ENCODE results near the gene EPB41L2. TPM values are rescaled to one million over a fixed set of nuclear protein-coding genes. Genes with fewer than 3 reads are reported as not detected.
A peak's percentile ranks its signal among the peaks of the same experiment; 100 is the strongest.

The EPB41L2 gene
- total and polyA plus RNA-seq, 2 experiments from 2014 or later: 76.2 to 91.7 TPM

- ATAC-seq: peak; percentile 59
- Mint-ChIP-seq H3K27ac (peak overlapping the region; percentile 45; the same call in 1 of the 2 replicates), H3K9me3 (no peaks in the 10 kb centered on the region), H3K4me3 (no peak overlapping the region), H3K36me3 (ENCODE audit: low read depth) (no peaks in the 10 kb centered on the region), H3K4me1 (peaks cover 18% of the 10 kb centered on the region), H3K27me3 (ENCODE audit: insufficient read depth, low read depth, poor library complexity) (no peaks in the 10 kb centered on the region)
- Histone ChIP-seq H3K27me3 (ENCODE audit: insufficient read depth) (no peaks in the 10 kb centered on the region), H2AFZ (no peak overlapping the region), H3K4me1 (ENCODE audit: insufficient read depth) (peaks cover 14% of the 10 kb centered on the region), H3K9me2 (ENCODE audit: insufficient read depth) (no peaks in the 10 kb centered on the region), H4K20me1 (replicated peaks; ENCODE audit: insufficient read depth) (no peaks in the 10 kb centered on the region), H3K4me2 (no peak overlapping the region), H3F3A (replicated peaks; ENCODE audit: low read depth) (no peaks in the 10 kb centered on the region), H3K27ac (ENCODE audit: low read depth) (no peak overlapping the region), H3K79me2 (replicated peaks; ENCODE audit: insufficient read depth) (no peaks in the 10 kb centered on the region), H3K4me3 (no peak overlapping the region), H3K36me3 (ENCODE audit: insufficient read depth) (no peaks in the 10 kb centered on the region)
- TF ChIP-seq, protein P1, sequence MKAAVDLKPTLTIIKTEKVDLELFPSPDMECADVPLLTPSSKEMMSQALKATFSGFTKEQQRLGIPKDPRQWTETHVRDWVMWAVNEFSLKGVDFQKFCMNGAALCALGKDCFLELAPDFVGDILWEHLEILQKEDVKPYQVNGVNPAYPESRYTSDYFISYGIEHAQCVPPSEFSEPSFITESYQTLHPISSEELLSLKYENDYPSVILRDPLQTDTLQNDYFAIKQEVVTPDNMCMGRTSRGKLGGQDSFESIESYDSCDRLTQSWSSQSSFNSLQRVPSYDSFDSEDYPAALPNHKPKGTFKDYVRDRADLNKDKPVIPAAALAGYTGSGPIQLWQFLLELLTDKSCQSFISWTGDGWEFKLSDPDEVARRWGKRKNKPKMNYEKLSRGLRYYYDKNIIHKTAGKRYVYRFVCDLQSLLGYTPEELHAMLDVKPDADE (IDR thresholded peaks at IDR 0.05): no peak
- TF ChIP-seq, protein P2, sequence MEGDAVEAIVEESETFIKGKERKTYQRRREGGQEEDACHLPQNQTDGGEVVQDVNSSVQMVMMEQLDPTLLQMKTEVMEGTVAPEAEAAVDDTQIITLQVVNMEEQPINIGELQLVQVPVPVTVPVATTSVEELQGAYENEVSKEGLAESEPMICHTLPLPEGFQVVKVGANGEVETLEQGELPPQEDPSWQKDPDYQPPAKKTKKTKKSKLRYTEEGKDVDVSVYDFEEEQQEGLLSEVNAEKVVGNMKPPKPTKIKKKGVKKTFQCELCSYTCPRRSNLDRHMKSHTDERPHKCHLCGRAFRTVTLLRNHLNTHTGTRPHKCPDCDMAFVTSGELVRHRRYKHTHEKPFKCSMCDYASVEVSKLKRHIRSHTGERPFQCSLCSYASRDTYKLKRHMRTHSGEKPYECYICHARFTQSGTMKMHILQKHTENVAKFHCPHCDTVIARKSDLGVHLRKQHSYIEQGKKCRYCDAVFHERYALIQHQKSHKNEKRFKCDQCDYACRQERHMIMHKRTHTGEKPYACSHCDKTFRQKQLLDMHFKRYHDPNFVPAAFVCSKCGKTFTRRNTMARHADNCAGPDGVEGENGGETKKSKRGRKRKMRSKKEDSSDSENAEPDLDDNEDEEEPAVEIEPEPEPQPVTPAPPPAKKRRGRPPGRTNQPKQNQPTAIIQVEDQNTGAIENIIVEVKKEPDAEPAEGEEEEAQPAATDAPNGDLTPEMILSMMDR (conservative IDR thresholded peaks at IDR 0.05; ENCODE audit: low read depth in 2 of 2): no peak
- TF ChIP-seq JUNB (IDR thresholded peaks at IDR 0.05; ENCODE audit: unreplicated experiment) (no peak), EZH2 (IDR thresholded peaks at IDR 0.05; ENCODE audit: low read depth, unreplicated experiment) (no peak), STAT1 (IDR thresholded peaks at IDR 0.05; ENCODE audit: unreplicated experiment) (no peak), POLR2AphosphoS5 (IDR thresholded peaks at IDR 0.05; ENCODE audit: low read depth) (no peak), REST (IDR thresholded peaks at IDR 0.05; ENCODE audit: unreplicated experiment) (no peak), EZH2phosphoT487 (IDR thresholded peaks at IDR 0.05; ENCODE audit: unreplicated experiment) (no peak), ZNF331 (CRISPR knock-in tag; IDR thresholded peaks at IDR 0.05; ENCODE audit: low read depth) (no peak), ZNF114 (CRISPR knock-in tag; IDR thresholded peaks at IDR 0.05) (no peak), CREB1 (CRISPR knock-in tag; IDR thresholded peaks at IDR 0.05; ENCODE audit: low read depth) (no peak), NANOG (IDR thresholded peaks at IDR 0.05; ENCODE audit: borderline replicate concordance) (no peak)
- TF ChIP-seq, protein P3, sequence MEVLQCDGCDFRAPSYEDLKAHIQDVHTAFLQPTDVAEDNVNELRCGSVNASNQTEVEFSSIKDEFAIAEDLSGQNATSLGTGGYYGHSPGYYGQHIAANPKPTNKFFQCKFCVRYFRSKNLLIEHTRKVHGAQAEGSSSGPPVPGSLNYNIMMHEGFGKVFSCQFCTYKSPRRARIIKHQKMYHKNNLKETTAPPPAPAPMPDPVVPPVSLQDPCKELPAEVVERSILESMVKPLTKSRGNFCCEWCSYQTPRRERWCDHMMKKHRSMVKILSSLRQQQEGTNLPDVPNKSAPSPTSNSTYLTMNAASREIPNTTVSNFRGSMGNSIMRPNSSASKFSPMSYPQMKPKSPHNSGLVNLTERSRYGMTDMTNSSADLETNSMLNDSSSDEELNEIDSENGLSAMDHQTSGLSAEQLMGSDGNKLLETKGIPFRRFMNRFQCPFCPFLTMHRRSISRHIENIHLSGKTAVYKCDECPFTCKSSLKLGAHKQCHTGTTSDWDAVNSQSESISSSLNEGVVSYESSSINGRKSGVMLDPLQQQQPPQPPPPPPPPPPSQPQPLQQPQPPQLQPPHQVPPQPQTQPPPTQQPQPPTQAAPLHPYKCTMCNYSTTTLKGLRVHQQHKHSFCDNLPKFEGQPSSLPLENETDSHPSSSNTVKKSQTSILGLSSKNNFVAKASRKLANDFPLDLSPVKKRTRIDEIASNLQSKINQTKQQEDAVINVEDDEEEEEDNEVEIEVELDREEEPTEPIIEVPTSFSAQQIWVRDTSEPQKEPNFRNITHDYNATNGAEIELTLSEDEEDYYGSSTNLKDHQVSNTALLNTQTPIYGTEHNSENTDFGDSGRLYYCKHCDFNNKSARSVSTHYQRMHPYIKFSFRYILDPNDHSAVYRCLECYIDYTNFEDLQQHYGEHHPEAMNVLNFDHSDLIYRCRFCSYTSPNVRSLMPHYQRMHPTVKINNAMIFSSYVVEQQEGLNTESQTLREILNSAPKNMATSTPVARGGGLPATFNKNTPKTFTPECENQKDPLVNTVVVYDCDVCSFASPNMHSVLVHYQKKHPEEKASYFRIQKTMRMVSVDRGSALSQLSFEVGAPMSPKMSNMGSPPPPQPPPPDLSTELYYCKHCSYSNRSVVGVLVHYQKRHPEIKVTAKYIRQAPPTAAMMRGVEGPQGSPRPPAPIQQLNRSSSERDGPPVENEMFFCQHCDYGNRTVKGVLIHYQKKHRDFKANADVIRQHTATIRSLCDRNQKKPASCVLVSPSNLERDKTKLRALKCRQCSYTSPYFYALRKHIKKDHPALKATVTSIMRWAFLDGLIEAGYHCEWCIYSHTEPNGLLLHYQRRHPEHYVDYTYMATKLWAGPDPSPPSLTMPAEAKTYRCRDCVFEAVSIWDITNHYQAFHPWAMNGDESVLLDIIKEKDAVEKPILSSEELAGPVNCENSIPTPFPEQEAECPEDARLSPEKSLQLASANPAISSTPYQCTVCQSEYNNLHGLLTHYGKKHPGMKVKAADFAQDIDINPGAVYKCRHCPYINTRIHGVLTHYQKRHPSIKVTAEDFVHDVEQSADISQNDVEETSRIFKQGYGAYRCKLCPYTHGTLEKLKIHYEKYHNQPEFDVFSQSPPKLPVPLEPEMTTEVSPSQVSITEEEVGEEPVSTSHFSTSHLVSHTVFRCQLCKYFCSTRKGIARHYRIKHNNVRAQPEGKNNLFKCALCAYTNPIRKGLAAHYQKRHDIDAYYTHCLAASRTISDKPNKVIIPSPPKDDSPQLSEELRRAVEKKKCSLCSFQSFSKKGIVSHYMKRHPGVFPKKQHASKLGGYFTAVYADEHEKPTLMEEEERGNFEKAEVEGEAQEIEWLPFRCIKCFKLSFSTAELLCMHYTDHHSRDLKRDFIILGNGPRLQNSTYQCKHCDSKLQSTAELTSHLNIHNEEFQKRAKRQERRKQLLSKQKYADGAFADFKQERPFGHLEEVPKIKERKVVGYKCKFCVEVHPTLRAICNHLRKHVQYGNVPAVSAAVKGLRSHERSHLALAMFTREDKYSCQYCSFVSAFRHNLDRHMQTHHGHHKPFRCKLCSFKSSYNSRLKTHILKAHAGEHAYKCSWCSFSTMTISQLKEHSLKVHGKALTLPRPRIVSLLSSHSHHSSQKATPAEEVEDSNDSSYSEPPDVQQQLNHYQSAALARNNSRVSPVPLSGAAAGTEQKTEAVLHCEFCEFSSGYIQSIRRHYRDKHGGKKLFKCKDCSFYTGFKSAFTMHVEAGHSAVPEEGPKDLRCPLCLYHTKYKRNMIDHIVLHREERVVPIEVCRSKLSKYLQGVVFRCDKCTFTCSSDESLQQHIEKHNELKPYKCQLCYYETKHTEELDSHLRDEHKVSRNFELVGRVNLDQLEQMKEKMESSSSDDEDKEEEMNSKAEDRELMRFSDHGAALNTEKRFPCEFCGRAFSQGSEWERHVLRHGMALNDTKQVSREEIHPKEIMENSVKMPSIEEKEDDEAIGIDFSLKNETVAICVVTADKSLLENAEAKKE (CRISPR knock-in tag; IDR thresholded peaks at IDR 0.05): no peak
- no peak for DNase-seq (ENCODE audit: low spot score)
Measured at GRCh38 chr6:130903007-130903406, 160.0 kb downstream of the EPB41L2 start.

Measured in GM23338 (cell line).